ENCODE measurements around the gene SETD4. TPM values are rescaled to one million over a fixed set of nuclear protein-coding genes. Genes with fewer than 3 reads are reported as not detected.

SETD4 gene
- total RNA-seq, 1 experiment from 2014 or later, result 22.7 TPM

- TF ChIP-seq EZH2 (IDR thresholded peaks at IDR 0.05), result no peak
- TF ChIP-seq CBX3 (IDR thresholded peaks at IDR 0.05; ENCODE audit: low read depth), result no peak
- no peak for TF ChIP-seq EGR1 (IDR thresholded peaks at IDR 0.05; ENCODE audit: low read depth)
- TF ChIP-seq FOSL1 (IDR thresholded peaks at IDR 0.05; ENCODE audit: low read depth), result no peak
- TF ChIP-seq ZBTB33 (IDR thresholded peaks at IDR 0.05; ENCODE audit: extremely low read depth, insufficient replicate concordance, low read length), result no peak
- TF ChIP-seq JUND (IDR thresholded peaks at IDR 0.05), result no peak
- no peak for TF ChIP-seq ATF3 (IDR thresholded peaks at IDR 0.05)
- no peak for TF ChIP-seq REST (IDR thresholded peaks at IDR 0.05; ENCODE audit: low read depth)
- TF ChIP-seq ELF1 (IDR thresholded peaks at IDR 0.05; ENCODE audit: borderline replicate concordance, low read depth), result no peak
- TF ChIP-seq ZFX (IDR thresholded peaks at IDR 0.05), result no peak
- TF ChIP-seq SIN3A (IDR thresholded peaks at IDR 0.05; ENCODE audit: low read depth), result no peak
- TF ChIP-seq EZH2phosphoT487 (IDR thresholded peaks at IDR 0.05; ENCODE audit: borderline replicate concordance), result no peak
- no peak for TF ChIP-seq CEBPB (IDR thresholded peaks at IDR 0.05; ENCODE audit: low read depth)
- TF ChIP-seq CTCF (IDR thresholded peaks at IDR 0.05 in 2 of 3, conservative IDR thresholded peaks at IDR 0.05 in 1 of 3; ENCODE audit: borderline replicate concordance in 1 of 3, insufficient read depth in 1 of 3, low read depth in 2 of 3, low read length in 2 of 3), result no peak
- no peak for TF ChIP-seq YY1 (IDR thresholded peaks at IDR 0.05; ENCODE audit: extremely low read depth, insufficient replicate concordance, low read depth, low read length)
- no peak for TF ChIP-seq MAX (IDR thresholded peaks at IDR 0.05)
- H2AFZ ChIP-seq (ENCODE audit: low read depth, low read length, poor library complexity, severe bottlenecking), result no peak overlapping the region
- peaks cover 0 to 7% of the 10 kb centered on the region in 2 experiments; a peak in 1 of 4 replicates for H3K9me3 ChIP-seq (ENCODE audit: control insufficient read depth in 1 of 2, insufficient read depth in 1 of 2, low read depth in 1 of 2, low read length in 2 of 2)
- no peaks in the 10 kb centered on the region for H3K9me2 ChIP-seq (ENCODE audit: insufficient read depth)
- H3K36me3 ChIP-seq (ENCODE audit: control insufficient read depth in 1 of 2, insufficient read depth in 2 of 2, low read length in 2 of 2), result no peaks in the 10 kb centered on the region
- H4K20me1 ChIP-seq (ENCODE audit: insufficient read depth), result no peaks in the 10 kb centered on the region
- ChIA-PET CTCF (no interaction called here), POLR2A (no interaction called here), RAD21 (ENCODE audit: low non-redundant PET in 1 of 2, low total read pairs in 2 of 2, uncharacterized antibody in 2 of 2, unreplicated experiment in 2 of 2) (no interaction called here)
- BruUV-seq (replicated peaks), result no TSS peak
- no peak for DNase-seq (ENCODE audit: low read depth, low spot score)
- H3K9ac ChIP-seq (ENCODE audit: low read length), result no peak overlapping the region
- ATAC-seq, result no peak
- H3K27ac ChIP-seq (ENCODE audit: low read depth, low read length), result no peak overlapping the region
- H3K27me3 ChIP-seq (ENCODE audit: insufficient read depth, low read length), result no peaks in the 10 kb centered on the region
- no peak overlapping the region for H3K4me2 ChIP-seq (ENCODE audit: low read length)
- no peaks in the 10 kb centered on the region for H3K4me1 ChIP-seq (ENCODE audit: control insufficient read depth in 1 of 2, insufficient read depth in 2 of 2, low read length in 2 of 2)
- intact Hi-C loops (cut with micrococcal nuclease), result no loop called here
- H3K4me3 ChIP-seq (replicated peaks in 1 of 2; ENCODE audit: low read depth in 1 of 2, low read length in 2 of 2), result no peak overlapping the region
- H3K79me2 ChIP-seq (ENCODE audit: insufficient read depth, low read length), result no peaks in the 10 kb centered on the region
Observed at GRCh38 chr21:36004441-36004840, 55.9 kb downstream of the SETD4 start.
